Activated naive CD4-positive, alpha-beta T cell treated with anti-CD3 and anti-CD28 coated beads, Interleukin-2, amount 50 U/mL, for 72 hours (primary cell): ENCODE results near the gene KLF3. TPM values are rescaled to one million over a fixed set of nuclear protein-coding genes. Genes with fewer than 3 reads are reported as not detected.
"Not testable (repeated sequence)": the region's sequence is repeated elsewhere in the genome, so short reads cannot be mapped to it uniquely, and the experiment has no call there.

Experiments
- ATAC-seq, 2 donors: fragments of 150-1000 bp; cut with Tn5 transposase; 2 replicates each; pipeline ENCODE4 v1.10.0; 2021; ENCODE audit warnings: mild to moderate bottlenecking in 2 of 2, moderate library complexity in 2 of 2
- DNase-seq, 2 donors: peaks; one replicate each; pipeline ENCODE4 v3.0.0; 2021 to 2022; ENCODE audit warnings: low spot score in 2 of 2
- H3K27ac Mint-ChIP-seq, 2 donors: one replicate each; pipeline ENCODE4 v1.8.0; 2022; ENCODE audit warnings: mild to moderate bottlenecking in 2 of 2, mixed read lengths in 2 of 2
- H3K36me3 Mint-ChIP-seq, 2 donors: one replicate each; pipeline ENCODE4 v1.8.0; 2022; ENCODE audit warnings: mixed read lengths in 2 of 2
- H3K9me3 Mint-ChIP-seq, 2 donors: one replicate each; pipeline ENCODE4 v1.8.0; 2022; ENCODE audit warnings: mixed read lengths in 2 of 2
- total RNA-seq, 2 donors: library from RNA; stranded (reverse); gene quantifications; one replicate each; pipeline ENCODE4 v1.2.3, GENCODE V29; 2022

Gene KLF3
- 10 to 100 TPM in 1 of 2 donors, 1 to 10 TPM in 1; 6.9 to 10.1 TPM for total RNA-seq

DNA sequence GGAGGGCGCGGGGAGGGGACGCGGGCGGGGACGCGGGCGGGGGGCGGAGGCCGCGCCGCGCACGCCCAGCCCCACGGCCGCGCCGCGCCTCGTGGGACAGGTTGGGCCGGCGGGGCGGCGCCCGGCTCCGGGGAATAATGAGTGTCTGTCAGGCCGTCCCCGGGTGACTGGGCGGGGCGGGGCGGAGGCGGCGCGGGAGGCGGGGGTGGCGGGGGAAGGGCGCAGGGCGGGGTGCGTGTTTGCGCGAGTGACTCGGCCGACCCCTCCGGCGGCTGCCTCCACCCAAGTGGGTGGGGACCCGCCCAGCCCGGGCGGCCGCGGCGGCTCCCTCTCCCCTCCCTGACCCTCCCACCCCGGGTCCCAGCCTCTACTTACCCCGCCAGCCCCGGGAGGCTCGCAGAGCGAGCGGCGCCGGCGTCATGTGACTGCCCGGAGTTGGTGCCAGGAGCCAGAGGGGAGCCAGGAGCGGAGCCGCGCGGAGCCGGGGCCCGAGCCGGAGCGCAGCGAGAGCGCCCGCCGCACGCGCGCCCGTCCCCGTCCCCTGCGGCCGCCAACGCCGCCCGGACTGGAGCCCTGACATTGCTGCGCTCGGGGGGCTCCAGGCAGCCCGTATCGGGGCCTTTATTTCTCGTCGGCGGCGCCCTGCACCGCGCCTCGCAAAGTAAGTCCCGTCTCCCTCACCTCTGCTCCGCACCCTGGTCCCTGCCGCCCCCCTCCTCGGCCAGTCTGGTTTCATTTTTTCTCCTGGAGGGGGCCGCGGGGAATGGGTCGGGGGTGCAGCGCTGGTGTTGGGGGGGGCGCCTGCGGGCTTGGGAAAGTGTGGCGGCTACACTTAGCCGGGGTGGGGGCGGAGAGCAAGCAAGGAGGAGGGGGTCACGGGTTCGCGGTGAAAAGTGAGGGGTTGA, at the start of gene KLF3:
Gene KLF3 (plus strand): TSS at position 399 of the 905 bp plus-strand sequence. CDS start 16,427 bp downstream, outside the sequence.
- Mint-ChIP-seq H3K9me3 (peaks cover 4 to 7% of the 10 kb centered on the region in 2 donors), H3K36me3 (peaks cover 5 to 14% of the 10 kb centered on the region in 2 donors), H3K27ac (peak within 1 kb of the TSS; percentile 73)
- DNase-seq (peak; percentile 78 to 81), ATAC-seq (peak; percentile 79 to 80)

- Mint-ChIP-seq H3K27ac (no peak overlapping the region), H3K9me3 (peaks cover 0 to 4% of the 10 kb centered on the region in 2 donors), H3K36me3 (no peaks in the 10 kb centered on the region)
- DNase-seq (no peak), ATAC-seq (no peak)
These were observed 49.8 kb upstream of the KLF3 start for GRCh38 chr4:38614231-38614630.

GRCh38 chr4:38615847-38616246, 48.2 kb upstream of the KLF3 start:
- Mint-ChIP-seq H3K27ac (no peak overlapping the region), H3K36me3 (no peaks in the 10 kb centered on the region), H3K9me3 (peaks cover 0 to 4% of the 10 kb centered on the region in 2 donors)
- DNase-seq (no peak), ATAC-seq (no peak)

- no peaks in the 10 kb centered on the region for H3K36me3 Mint-ChIP-seq
- H3K27ac Mint-ChIP-seq: no peak overlapping the region
- no peak for DNase-seq
- H3K9me3 Mint-ChIP-seq: peaks cover 0 to 4% of the 10 kb centered on the region in 2 donors
- ATAC-seq: peak; percentile 73 to 97
These were observed 45.5 kb upstream of the KLF3 start for GRCh38 chr4:38618505-38618904.

DNA sequence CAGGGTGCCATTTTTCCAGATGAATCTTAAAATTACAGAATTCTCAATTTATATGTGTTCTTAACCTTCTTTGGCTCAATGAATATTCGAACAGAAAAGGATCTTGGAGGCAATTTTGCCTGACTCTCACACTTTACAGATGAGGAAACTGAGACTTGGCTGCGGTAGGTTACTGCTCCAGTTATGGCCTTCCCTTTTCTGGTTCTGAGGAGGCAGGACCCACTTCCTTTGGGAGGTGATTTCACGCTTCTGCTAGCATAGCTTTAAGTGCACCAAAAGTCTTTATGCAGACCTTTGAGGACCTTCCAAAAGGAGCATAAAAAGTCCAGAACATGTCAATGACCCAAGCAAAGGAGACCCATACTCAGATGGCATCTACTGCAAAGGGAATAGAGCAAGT, 44.7 kb upstream of the KLF3 start:
- Mint-ChIP-seq H3K27ac (no peak overlapping the region), H3K36me3 (no peaks in the 10 kb centered on the region), H3K9me3 (peaks cover 0 to 4% of the 10 kb centered on the region in 2 donors)
- DNase-seq (no peak), ATAC-seq (no peak)

DNA sequence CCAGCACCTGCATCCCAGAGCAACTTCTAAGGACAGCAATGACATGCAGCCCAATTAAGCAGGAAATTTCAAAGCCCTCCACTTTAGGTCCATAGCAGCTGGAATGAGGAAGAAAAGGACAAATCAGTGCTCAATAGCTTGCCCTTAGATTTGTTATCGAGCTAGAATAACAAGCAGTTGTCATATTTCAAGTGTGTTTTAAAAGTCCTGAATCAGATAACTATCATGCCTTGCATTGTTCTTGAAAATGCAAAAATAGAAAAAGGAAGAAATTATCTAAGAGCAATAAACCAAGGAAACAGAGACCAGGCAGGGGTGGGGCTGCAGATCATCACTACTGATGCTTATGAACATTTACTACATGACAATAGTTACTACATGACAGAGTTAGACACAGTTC, 43.9 kb upstream of the KLF3 start:
- no peak for DNase-seq
- peaks cover 0 to 4% of the 10 kb centered on the region in 2 donors for H3K9me3 Mint-ChIP-seq
- no peak overlapping the region for H3K27ac Mint-ChIP-seq
- no peak for ATAC-seq
- H3K36me3 Mint-ChIP-seq: no peaks in the 10 kb centered on the region

GRCh38 chr4:38620527-38621027, 43.4 kb upstream of the KLF3 start:
- Mint-ChIP-seq H3K27ac (no peak overlapping the region), H3K9me3 (peaks cover 0 to 4% of the 10 kb centered on the region in 2 donors), H3K36me3 (no peaks in the 10 kb centered on the region)
- ATAC-seq: no peak
- no peak for DNase-seq

GRCh38 chr4:38621028-38621684, 42.8 kb upstream of the KLF3 start:
- ATAC-seq (no peak), DNase-seq (no peak)
- no peak overlapping the region for H3K27ac Mint-ChIP-seq

GRCh38 chr4:38621831-38622230, 42.2 kb upstream of the KLF3 start:
- H3K9me3 Mint-ChIP-seq: peaks cover 0 to 4% of the 10 kb centered on the region in 2 donors
- H3K27ac Mint-ChIP-seq: no peak overlapping the region
- DNase-seq (no peak), ATAC-seq (no peak)
- no peaks in the 10 kb centered on the region for H3K36me3 Mint-ChIP-seq

More at GRCh38 chr4:38621028-38621684, 42.8 kb upstream of the KLF3 start:
- peaks cover 0 to 4% of the 10 kb centered on the region in 2 donors for H3K9me3 Mint-ChIP-seq
- H3K36me3 Mint-ChIP-seq: no peaks in the 10 kb centered on the region

DNA sequence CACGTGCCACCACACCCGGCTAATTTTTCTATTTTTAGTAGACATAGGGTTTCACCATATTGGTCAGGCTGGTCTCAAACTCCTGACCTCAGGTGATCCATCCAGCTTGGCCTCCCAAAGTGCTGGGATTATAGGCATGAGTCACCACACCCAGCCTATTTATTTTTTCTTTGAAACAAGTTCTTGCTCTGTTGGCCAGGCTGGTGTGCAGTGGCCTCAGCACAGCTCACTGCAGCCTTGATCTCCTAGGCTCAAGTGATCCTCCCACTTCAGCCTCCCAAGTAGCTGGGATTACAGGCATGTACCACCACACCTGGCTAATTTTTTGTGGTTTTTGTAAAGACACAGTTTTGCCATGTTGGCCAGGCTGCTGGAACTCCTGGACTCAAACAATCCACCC, 41.7 kb upstream of the KLF3 start:
- H3K36me3 Mint-ChIP-seq, ATAC-seq: not testable (repeated sequence)

DNA sequence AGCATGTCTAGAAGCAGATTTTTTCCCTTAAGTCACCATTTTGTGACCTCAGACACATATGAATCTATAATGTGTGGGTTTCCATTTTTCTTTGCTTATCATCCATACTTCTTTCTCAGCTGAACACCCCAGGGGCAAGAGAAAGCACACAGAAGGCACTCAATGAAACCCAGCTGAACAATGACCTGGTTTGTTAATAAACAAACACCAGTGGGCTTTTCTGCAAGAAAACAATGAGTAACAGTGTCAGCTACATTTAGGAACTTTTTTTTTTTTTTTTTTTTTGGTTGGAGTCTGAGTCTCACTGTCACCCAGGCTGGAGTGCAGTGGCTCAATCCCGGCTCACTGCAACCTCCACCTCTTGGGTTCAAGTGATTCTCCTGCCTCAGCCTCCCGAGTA, 40.7 kb upstream of the KLF3 start:
- Mint-ChIP-seq H3K36me3 (no peaks in the 10 kb centered on the region), H3K27ac (no peak overlapping the region), H3K9me3 (no peaks in the 10 kb centered on the region)
- ATAC-seq (no peak), DNase-seq (no peak)

More for the DNA sequence above, 41.7 kb upstream of the KLF3 start:
- not testable (repeated sequence) for H3K27ac Mint-ChIP-seq, DNase-seq, H3K9me3 Mint-ChIP-seq

DNA sequence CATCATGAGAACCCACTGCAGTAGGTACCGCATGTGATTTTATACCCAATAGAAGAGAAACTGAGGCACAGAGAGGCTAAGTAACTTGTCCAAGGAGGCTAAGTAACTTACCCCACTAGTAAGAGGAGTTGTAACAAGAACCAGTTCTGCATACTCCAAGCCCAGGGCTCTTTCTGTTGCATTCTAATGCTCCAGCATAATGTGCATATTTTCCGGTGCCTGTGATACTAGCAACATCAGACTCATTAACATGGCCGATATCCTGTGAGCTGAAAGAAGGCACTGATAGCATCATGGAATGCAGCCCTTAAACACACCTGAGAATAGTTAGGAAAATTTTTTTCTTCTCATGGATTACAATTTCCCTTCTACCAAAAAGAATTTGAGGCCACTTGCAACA, 39.7 kb upstream of the KLF3 start:
- H3K36me3 Mint-ChIP-seq: no peaks in the 10 kb centered on the region
- no peaks in the 10 kb centered on the region for H3K9me3 Mint-ChIP-seq
- DNase-seq: no peak
- H3K27ac Mint-ChIP-seq: no peak overlapping the region
- no peak for ATAC-seq

DNA sequence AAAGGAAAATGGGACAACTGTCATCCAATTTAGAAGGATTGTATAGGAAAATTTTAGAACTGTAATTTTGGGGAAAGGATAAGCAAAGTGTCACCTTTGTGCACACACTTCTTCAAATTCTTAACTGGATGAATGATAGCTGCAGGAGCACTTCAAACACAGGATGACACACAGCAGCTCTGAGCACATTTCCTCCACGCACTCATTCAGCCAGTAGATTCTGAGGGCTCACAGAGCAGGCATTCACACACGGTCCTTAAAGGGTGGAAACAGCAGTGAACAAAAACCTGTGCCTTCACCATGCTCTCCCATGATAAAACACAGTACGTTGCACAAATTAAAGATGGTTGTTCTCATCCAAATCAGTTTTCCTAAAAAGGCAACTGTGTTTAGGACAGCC, 38.5 kb upstream of the KLF3 start:
- H3K36me3 Mint-ChIP-seq: no peaks in the 10 kb centered on the region
- H3K9me3 Mint-ChIP-seq: no peaks in the 10 kb centered on the region
- DNase-seq (no peak), ATAC-seq (peak; percentile 74)
- H3K27ac Mint-ChIP-seq: peak overlapping the region in 1 of 2 donors; percentile 41

GRCh38 chr4:38626901-38627444, 37.0 kb upstream of the KLF3 start:
- not testable (repeated sequence) for DNase-seq, H3K9me3 Mint-ChIP-seq, H3K36me3 Mint-ChIP-seq, ATAC-seq, H3K27ac Mint-ChIP-seq

GRCh38 chr4:38630519-38630918, 33.5 kb upstream of the KLF3 start:
- Mint-ChIP-seq H3K9me3 (no peaks in the 10 kb centered on the region), H3K27ac (no peak overlapping the region), H3K36me3 (no peaks in the 10 kb centered on the region)
- DNase-seq: no peak
- ATAC-seq: no peak

- DNase-seq (no peak), ATAC-seq (no peak)
- Mint-ChIP-seq H3K27ac (no peak overlapping the region), H3K36me3 (no peaks in the 10 kb centered on the region), H3K9me3 (no peaks in the 10 kb centered on the region)
These were observed 29.8 kb upstream of the KLF3 start for GRCh38 chr4:38634047-38634759.
